Testis (tissue), 3 donors: ENCODE measurements around the gene PRAMEF17. TPM values are rescaled to one million over a fixed set of nuclear protein-coding genes. Genes with fewer than 3 reads are reported as not detected.
"Not testable (repeated sequence)": the region's sequence is repeated elsewhere in the genome, so short reads cannot be mapped to it uniquely, and the experiment has no call there.

Experiments used
- DNase-seq: peaks from one replicate; pipeline ENCODE4 v3.0.0-alpha.2; 2019
- H3K27ac ChIP-seq, 2 donors: fragments of 200-600 bp; sonication (generic); one replicate each; pipeline ENCODE4 v1.5.1; 2019
- H3K27me3 ChIP-seq: fragments of 200-600 bp; sonication (generic); one replicate; pipeline ENCODE4 v1.5.1; 2019
- H3K36me3 ChIP-seq: fragments of 200-600 bp; sonication (generic); one replicate; pipeline ENCODE4 v1.5.1; 2017; ENCODE audit warnings: low read depth; ENCODE audit errors: missing control alignments
- H3K4me1 ChIP-seq: fragments of 200-600 bp; sonication (generic); one replicate; pipeline ENCODE4 v1.5.1; 2019
- H3K4me3 ChIP-seq, 2 donors: fragments of 200-600 bp; sonication (generic); one replicate each; pipeline ENCODE4 v1.5.1; 2017 to 2019
- H3K9me3 ChIP-seq: fragments of 200-600 bp; sonication (generic); one replicate; pipeline ENCODE4 v1.5.1; 2017
- CTCF ChIP-seq, 3 experiments: fragments of 450-650 bp in 2 of 3; fragments of 200-600 bp in 1 of 3; sonication (generic) in 1 of 3; IDR thresholded peaks; one replicate each; pipeline ENCODE4 v1.5.1; 2016 to 2019; ENCODE audit warnings: antibody characterized with exemption in 3 of 3, mild to moderate bottlenecking in 2 of 3, moderate library complexity in 1 of 3
- POLR2A ChIP-seq: fragments of 450-650 bp; IDR thresholded peaks from one replicate; pipeline ENCODE4 v1.6.1; 2017; ENCODE audit warnings: antibody characterized with exemption, mild to moderate bottlenecking, moderate library complexity
- WGBS, 2 donors: methylation state at CpG; one replicate each; pipeline ENCODE4 v1.1.5; 2018; 5-methylcytosine and 5-hydroxymethylcytosine counted together
- intact Hi-C: fragments of 100-400 bp; cut with DNase I; formaldehyde crosslinking; loops from one replicate; pipeline ENCODE4 v1.15.1; 2023; ENCODE audit warnings: low total_unique reads
- polyA plus RNA-seq: library from polyadenylated mRNA; stranded (reverse); fragments of 350-450 nt; fragmentation: Illumina TruSeq; extraction: RNeasy Lipid Tissue Mini Kit (QIAGEN cat#74804); gene quantifications from one replicate; pipeline ENCODE4 v1.2.3, GENCODE V29; 2014; ENCODE audit warnings: low read depth, low replicate concordance; ENCODE audit not compliant: insufficient read depth
- total RNA-seq, 2 donors: library from RNA; depleted of rRNA; stranded (reverse); fragments of >200 nt; gene quantifications; one replicate each; pipeline ENCODE4 v1.2.3, GENCODE V29; 2016

PRAMEF17 gene
- total and polyA plus RNA-seq, 3 donors from 2014 or later, result 0.31 TPM; not detected in 2

- Histone ChIP-seq H3K4me3 (no peak overlapping the region), H3K27ac (no peak overlapping the region), H3K27me3 (no peaks in the 10 kb centered on the region), H3K36me3 (no peaks in the 10 kb centered on the region), H3K9me3 (no peaks in the 10 kb centered on the region), H3K4me1 (no peaks in the 10 kb centered on the region)
- TF ChIP-seq CTCF (IDR thresholded peaks at IDR 0.05), result no peak
- no peak for TF ChIP-seq POLR2A
- DNase-seq, result no peak
- WGBS, 2 donors, result 95 to 96% methylated on average over 8 to 13 of the region's 13 CpGs
- intact Hi-C loops, result no loop called here
These were observed 41.1 kb downstream of the PRAMEF17 start for GRCh38 chr1:13430495-13430894.

GRCh38 chr1:13432251-13432650, 42.8 kb downstream of the PRAMEF17 start:
- H3K4me3 ChIP-seq, result no peak overlapping the region
- H3K27me3 ChIP-seq, result no peaks in the 10 kb centered on the region
- no peak for DNase-seq
- intact Hi-C loops, result no loop called here
- no peaks in the 10 kb centered on the region for H3K9me3 ChIP-seq
- TF ChIP-seq CTCF (IDR thresholded peaks at IDR 0.05) (no peak), POLR2A (no peak)
- no peaks in the 10 kb centered on the region for H3K36me3 ChIP-seq
- WGBS, 2 donors, result 28 to 67% methylated on average over 3 of the region's 3 CpGs
- H3K4me1 ChIP-seq, result no peaks in the 10 kb centered on the region
- no peak overlapping the region for H3K27ac ChIP-seq

DNA sequence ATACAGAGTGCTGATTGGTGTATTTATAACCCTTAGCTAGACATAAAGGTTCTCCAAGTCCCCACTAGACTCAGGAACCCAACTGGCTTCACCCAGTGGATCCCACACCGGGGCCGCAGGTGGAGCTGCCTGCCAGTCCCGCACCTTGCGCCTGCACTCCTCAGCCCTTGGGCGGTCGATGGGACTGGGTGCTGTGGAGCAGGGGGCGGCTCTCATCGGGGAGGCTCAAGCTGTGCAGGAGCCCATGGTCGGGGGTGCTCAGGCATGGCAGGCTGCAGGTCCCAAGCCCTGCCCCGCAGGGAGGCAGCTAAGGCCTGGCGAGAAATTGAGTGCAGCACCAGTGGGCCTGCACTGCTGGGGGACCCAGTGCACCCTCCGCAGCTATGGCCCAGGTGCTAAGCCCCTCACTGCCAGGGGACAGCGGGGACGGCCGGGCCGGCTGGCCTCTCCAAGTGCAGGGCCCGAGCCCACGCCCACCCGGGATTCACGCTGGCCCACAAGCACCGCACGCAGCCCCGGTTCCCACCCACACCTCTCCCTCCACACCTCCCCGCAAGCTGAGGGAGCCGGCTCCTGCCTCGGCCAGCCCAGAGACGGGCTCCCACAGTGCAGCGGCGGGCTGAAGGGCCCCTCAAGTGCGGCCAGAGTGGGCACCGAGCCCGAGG, 44.4 kb downstream of the PRAMEF17 start:
- H3K27me3 ChIP-seq, DNase-seq, H3K27ac ChIP-seq, H3K36me3 ChIP-seq, H3K4me1 ChIP-seq, intact Hi-C loops, H3K9me3 ChIP-seq, H3K4me3 ChIP-seq: not testable (repeated sequence)
- WGBS, 2 donors, result 93 to 100% methylated on average over 1 to 22 of the region's 32 CpGs

DNA sequence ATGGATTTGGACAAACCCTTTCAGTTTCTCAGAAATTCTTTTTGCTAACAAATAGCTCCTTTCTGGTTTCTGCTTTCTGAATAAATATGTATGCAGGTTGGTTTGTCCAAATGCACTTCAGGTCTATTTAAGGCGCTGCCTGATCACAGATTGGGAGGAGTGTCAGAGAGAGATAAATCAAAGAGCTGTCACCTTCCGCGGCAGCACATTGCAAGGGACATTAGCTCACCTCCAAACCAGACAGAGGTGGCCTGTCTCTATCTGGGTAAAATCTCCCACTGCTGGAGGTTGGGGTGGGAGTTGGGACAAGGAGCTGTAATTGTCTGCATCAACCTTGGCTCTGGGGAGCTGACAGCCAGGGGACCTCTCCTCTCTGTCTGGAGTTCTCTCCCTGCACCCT, 46.0 kb downstream of the PRAMEF17 start:
- Histone ChIP-seq H3K9me3 (no peaks in the 10 kb centered on the region), H3K27me3 (no peaks in the 10 kb centered on the region), H3K36me3 (no peaks in the 10 kb centered on the region), H3K27ac (no peak overlapping the region), H3K4me3 (no peak overlapping the region), H3K4me1 (no peaks in the 10 kb centered on the region)
- DNase-seq, result no peak
- intact Hi-C loops, result no loop called here
- no peak for TF ChIP-seq POLR2A
- TF ChIP-seq CTCF (IDR thresholded peaks at IDR 0.05), result no peak
- 56 to 60% methylated on average over 3 of the region's 3 CpGs for WGBS, 2 donors

DNA sequence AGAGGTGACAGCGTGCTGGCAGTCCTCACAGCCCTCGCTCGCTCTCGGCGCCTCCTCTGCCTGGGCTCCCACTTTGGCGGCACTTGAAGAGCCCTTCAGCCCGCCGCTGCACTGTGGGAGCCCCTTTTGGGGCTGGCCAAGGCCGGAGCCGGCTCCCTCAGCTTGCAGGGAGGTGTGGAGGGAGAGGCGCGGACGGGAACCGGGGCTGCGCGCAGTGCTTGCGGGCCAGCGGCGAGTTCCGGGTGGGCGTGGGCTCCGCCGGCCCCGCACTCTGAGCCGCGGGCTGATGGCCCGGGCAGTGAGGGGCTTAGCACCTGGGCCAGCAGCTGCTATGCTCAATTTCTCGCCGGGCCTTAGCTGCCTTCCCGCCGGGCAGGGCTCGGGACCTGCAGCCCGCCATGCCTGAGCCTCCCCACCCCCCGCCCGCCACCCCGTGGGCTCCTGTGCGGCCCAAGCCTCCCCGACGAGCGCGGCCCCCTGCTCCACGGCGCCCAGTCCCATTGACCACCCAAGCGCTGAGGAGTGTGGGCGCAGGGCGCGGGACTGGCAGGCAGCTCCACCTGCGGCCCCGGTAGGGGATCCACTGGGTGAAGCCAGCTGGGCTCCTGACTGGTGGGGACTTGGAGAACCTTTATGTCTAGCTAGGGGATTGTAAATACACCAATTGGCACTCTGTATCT, 49.8 kb downstream of the PRAMEF17 start:
- H3K4me3 ChIP-seq, result peak overlapping the region; percentile 36
- H3K36me3 ChIP-seq, H3K27me3 ChIP-seq, H3K9me3 ChIP-seq, DNase-seq, H3K4me1 ChIP-seq, H3K27ac ChIP-seq, intact Hi-C loops: not testable (repeated sequence)
- WGBS, 2 donors, result 60 to 81% methylated on average over 15 to 41 of the region's 49 CpGs

Other genes with a start within 250 kb of the PRAMEF17 start
- not detected for gene PRAMEF26, start 233.6 kb upstream of the PRAMEF17 start, total RNA-seq
- not detected for gene PRAMEF26, start 233.6 kb upstream of the PRAMEF17 start, polyA plus RNA-seq
- not detected for gene HNRNPCL4, start 224.0 kb upstream of the PRAMEF17 start, total RNA-seq
- not detected for gene HNRNPCL4, start 224.0 kb upstream of the PRAMEF17 start, polyA plus RNA-seq
- gene PRAMEF9, start 217.8 kb upstream of the PRAMEF17 start, total RNA-seq, result not detected
- not detected for gene PRAMEF9, start 217.8 kb upstream of the PRAMEF17 start, polyA plus RNA-seq
- not detected for gene PRAMEF13, start 188.2 kb upstream of the PRAMEF17 start, total RNA-seq
- gene PRAMEF13, start 188.2 kb upstream of the PRAMEF17 start, polyA plus RNA-seq, result not detected
- under 1 TPM in 1 of 2 donors, not detected in 1; 0.19 TPM for gene PRAMEF18, start 163.5 kb upstream of the PRAMEF17 start, total RNA-seq
- gene PRAMEF18, start 163.5 kb upstream of the PRAMEF17 start, polyA plus RNA-seq, result not detected
- not detected for gene PRAMEF5, start 135.4 kb upstream of the PRAMEF17 start, total RNA-seq
- gene PRAMEF5, start 135.4 kb upstream of the PRAMEF17 start, polyA plus RNA-seq, result not detected
- under 1 TPM in 1 of 2 donors, not detected in 1; 0.12 TPM for gene PRAMEF8, start 104.5 kb upstream of the PRAMEF17 start, total RNA-seq
- gene PRAMEF8, start 104.5 kb upstream of the PRAMEF17 start, polyA plus RNA-seq, result not detected
- gene PRAMEF33, start 86.1 kb upstream of the PRAMEF17 start, total RNA-seq, result not detected
- not detected for gene PRAMEF33, start 86.1 kb upstream of the PRAMEF17 start, polyA plus RNA-seq
- gene PRAMEF15, start 74.1 kb upstream of the PRAMEF17 start, total RNA-seq, result under 1 TPM in 1 of 2 donors, not detected in 1; 0.19 TPM
- gene PRAMEF15, start 74.1 kb upstream of the PRAMEF17 start, polyA plus RNA-seq, result not detected
- gene PRAMEF14, start 42.5 kb upstream of the PRAMEF17 start, total RNA-seq, result under 1 TPM in 1 of 2 donors, not detected in 1; 0.31 TPM
- 0.24 TPM for gene PRAMEF14, start 42.5 kb upstream of the PRAMEF17 start, polyA plus RNA-seq
- not detected for gene PRAMEF19, start 17.7 kb upstream of the PRAMEF17 start, total RNA-seq
- not detected for gene PRAMEF19, start 17.7 kb upstream of the PRAMEF17 start, polyA plus RNA-seq
- under 1 TPM; 0.62 to 0.87 TPM for gene PRAMEF20, start 20.8 kb downstream of the PRAMEF17 start, total RNA-seq
- 0.28 TPM for gene PRAMEF20, start 20.8 kb downstream of the PRAMEF17 start, polyA plus RNA-seq
- gene LRRC38, start 124.4 kb downstream of the PRAMEF17 start, total RNA-seq, result 1 to 10 TPM in 1 of 2 donors, under 1 TPM in 1; 0.79 to 1.6 TPM
- 0.91 TPM for gene LRRC38, start 124.4 kb downstream of the PRAMEF17 start, polyA plus RNA-seq
- 1 to 10 TPM; 6.5 to 8.7 TPM for gene PDPN, start 194.2 kb downstream of the PRAMEF17 start, total RNA-seq
- 14.3 TPM for gene PDPN, start 194.2 kb downstream of the PRAMEF17 start, polyA plus RNA-seq